Endodermal cell (in vitro differentiated cells): ENCODE data around the gene OR10P1. TPM values are rescaled to one million over a fixed set of nuclear protein-coding genes. Genes with fewer than 3 reads are reported as not detected.

ENCODE experiments used
- DNase-seq: peaks from one replicate; pipeline ENCODE4 v3.0.0-alpha.2; 2017
- H3K27ac ChIP-seq: 2 replicates; pipeline ENCODE4 v1.5.1; 2013; ENCODE audit warnings: mild to moderate bottlenecking, low read depth, low read length, moderate library complexity
- H3K27me3 ChIP-seq: 2 replicates; pipeline ENCODE4 v1.6.1; 2013; ENCODE audit warnings: mild to moderate bottlenecking, low read length, moderate library complexity; ENCODE audit not compliant: insufficient read depth, control insufficient read depth, poor library complexity, severe bottlenecking
- H3K36me3 ChIP-seq: 2 replicates; pipeline ENCODE4 v1.7.0; 2013; ENCODE audit warnings: mild to moderate bottlenecking, low read length, moderate library complexity; ENCODE audit not compliant: control insufficient read depth, insufficient read depth
- H3K4me1 ChIP-seq: one replicate; pipeline ENCODE4 v1.7.0; 2013; ENCODE audit warnings: low read length; ENCODE audit not compliant: control insufficient read depth, insufficient read depth
- H3K4me3 ChIP-seq: 2 replicates; pipeline ENCODE4 v1.5.1; 2013; ENCODE audit warnings: mild to moderate bottlenecking, low read length, moderate library complexity
- H3K9ac ChIP-seq: 2 replicates; pipeline ENCODE4 v1.6.1; 2013; ENCODE audit warnings: mild to moderate bottlenecking, low read length, moderate library complexity; ENCODE audit not compliant: poor library complexity, severe bottlenecking; ENCODE audit errors: extremely low read depth
- H3K9me3 ChIP-seq: 2 replicates; pipeline ENCODE4 v1.6.1; 2013; ENCODE audit warnings: mild to moderate bottlenecking, low read length, moderate library complexity; ENCODE audit not compliant: control insufficient read depth
- H3K27ac Mint-ChIP-seq: 2 replicates; pipeline ENCODE4 v1.8.0; 2020; ENCODE audit warnings: mixed read lengths
- H3K27me3 Mint-ChIP-seq: 2 replicates; pipeline ENCODE4 v1.8.0; 2021; ENCODE audit warnings: mild to moderate bottlenecking, mixed read lengths; ENCODE audit not compliant: insufficient read depth
- H3K36me3 Mint-ChIP-seq: 2 replicates; pipeline ENCODE4 v1.8.0; 2020; ENCODE audit warnings: low read depth, mixed read lengths
- H3K4me1 Mint-ChIP-seq: 2 replicates; pipeline ENCODE4 v1.8.0; 2020; ENCODE audit warnings: mixed read lengths
- H3K4me3 Mint-ChIP-seq: 2 replicates; pipeline ENCODE4 v1.8.0; 2020; ENCODE audit warnings: mild to moderate bottlenecking, moderate library complexity, mixed read lengths
- H3K9me3 Mint-ChIP-seq: 2 replicates; pipeline ENCODE4 v1.8.0; 2020; ENCODE audit warnings: mild to moderate bottlenecking, mixed read lengths
- CTCF ChIP-seq: fragments of 200-600 bp; sonication (generic); conservative IDR thresholded peaks from 2 replicates; pipeline ENCODE4 v1.5.0; 2021; ENCODE audit warnings: antibody characterized with exemption, mild to moderate bottlenecking
- WGBS, 2 experiments: methylation state at CpG; one replicate each; pipeline versions ENCODE4 v1.1.5 to v1.1.7; 2013; ENCODE audit warnings: missing lambda C conversion rate in 2 of 2, mixed read lengths in 1 of 2; ENCODE audit not compliant: insufficient coverage in 1 of 2, insufficient read length in 1 of 2; 5-methylcytosine and 5-hydroxymethylcytosine counted together
- total RNA-seq, 2 donors: library from RNA; stranded (reverse); fragmentation: NEBNext Ultra II Directional in 1 of 2; extraction: Animal tissue kit (Norgen Biotek cat#: 25700) in 1 of 2; gene quantifications; 2 replicates in 1 of 2; 3 replicates in 1 of 2; pipeline ENCODE4 v1.2.1, GENCODE V29; 2021

OR10P1 gene
- total RNA-seq, 2 donors from 2014 or later: not detected

GRCh38 chr12:55673638-55674037 lies 36.9 kb downstream of the OR10P1 start:
- no peaks in the 10 kb centered on the region for H3K27me3 ChIP-seq
- DNase-seq: peak; percentile 18
- Mint-ChIP-seq H3K4me3 (no peak overlapping the region), H3K27me3 (peaks cover 17% of the 10 kb centered on the region), H3K27ac (no peak overlapping the region), H3K4me1 (no peaks in the 10 kb centered on the region), H3K9me3 (no peaks in the 10 kb centered on the region), H3K36me3 (no peaks in the 10 kb centered on the region)
- no peaks in the 10 kb centered on the region for H3K4me1 ChIP-seq
- no peak overlapping the region for H3K27ac ChIP-seq
- H3K36me3 ChIP-seq: no peaks in the 10 kb centered on the region
- no peak for TF ChIP-seq CTCF
- H3K9me3 ChIP-seq: no peaks in the 10 kb centered on the region
- no peak overlapping the region for H3K4me3 ChIP-seq
- H3K9ac ChIP-seq: no peak overlapping the region

GRCh38 chr12:55675666-55676065 lies 39.0 kb downstream of the OR10P1 start:
- peaks cover 21% of the 10 kb centered on the region for H3K27me3 Mint-ChIP-seq
- no peaks in the 10 kb centered on the region for H3K36me3 Mint-ChIP-seq
- no peak overlapping the region for H3K4me3 Mint-ChIP-seq
- H3K9me3 Mint-ChIP-seq: no peaks in the 10 kb centered on the region
- TF ChIP-seq CTCF: no peak
- Histone ChIP-seq H3K36me3 (no peaks in the 10 kb centered on the region), H3K9ac (no peak overlapping the region), H3K4me1 (no peaks in the 10 kb centered on the region), H3K4me3 (no peak overlapping the region), H3K27me3 (no peaks in the 10 kb centered on the region), H3K9me3 (no peaks in the 10 kb centered on the region), H3K27ac (no peak overlapping the region)
- WGBS, 2 experiments: 91 to 94% methylated on average over 6 to 8 of the region's 8 CpGs
- H3K4me1 Mint-ChIP-seq: no peaks in the 10 kb centered on the region
- H3K27ac Mint-ChIP-seq: no peak overlapping the region
- DNase-seq: peak; percentile 26

- WGBS, 2 experiments: 91 to 95% methylated on average over 5 of the region's 6 CpGs
- H3K9me3 Mint-ChIP-seq: no peaks in the 10 kb centered on the region
- no peak overlapping the region for H3K9ac ChIP-seq
Observed at GRCh38 chr12:55676707-55677106, 40.0 kb downstream of the OR10P1 start.

More at GRCh38 chr12:55676707-55677106, 40.0 kb downstream of the OR10P1 start:
- H3K4me3 ChIP-seq: no peak overlapping the region
- DNase-seq: peak; percentile 21
- Mint-ChIP-seq H3K4me1 (peaks cover 9% of the 10 kb centered on the region), H3K4me3 (no peak overlapping the region), H3K36me3 (no peaks in the 10 kb centered on the region), H3K27ac (no peak overlapping the region), H3K27me3 (peaks cover 21% of the 10 kb centered on the region)
- H3K27me3 ChIP-seq: no peaks in the 10 kb centered on the region
- no peaks in the 10 kb centered on the region for H3K36me3 ChIP-seq
- H3K9me3 ChIP-seq: no peaks in the 10 kb centered on the region
- peaks cover 2% of the 10 kb centered on the region for H3K4me1 ChIP-seq
- H3K27ac ChIP-seq: no peak overlapping the region
- no peak for TF ChIP-seq CTCF
